Type B pancreatic cell (in vitro differentiated cells): Measurements from ENCODE around the gene RLBP1. TPM values are rescaled to one million over a fixed set of nuclear protein-coding genes. Genes with fewer than 3 reads are reported as not detected.

ENCODE experiments used
- DNase-seq: peaks from one replicate; pipeline ENCODE4 v3.0.0; 2021; ENCODE audit warnings: mixed read lengths; ENCODE audit not compliant: unreplicated experiment; ENCODE audit errors: extremely low spot score
- H3K27ac Mint-ChIP-seq: 2 replicates; pipeline ENCODE4 v1.8.0; 2021; ENCODE audit warnings: mild to moderate bottlenecking, mixed read lengths
- H3K27me3 Mint-ChIP-seq: 2 replicates; pipeline ENCODE4 v1.8.0; 2021; ENCODE audit warnings: mixed read lengths
- H3K36me3 Mint-ChIP-seq: 2 replicates; pipeline ENCODE4 v1.8.0; 2021; ENCODE audit warnings: mixed read lengths
- H3K4me1 Mint-ChIP-seq: one replicate; pipeline ENCODE4 v1.8.0; 2021; ENCODE audit warnings: mixed read lengths; ENCODE audit not compliant: unreplicated experiment
- H3K4me3 Mint-ChIP-seq: 2 replicates; pipeline ENCODE4 v1.8.0; 2021; ENCODE audit warnings: mild to moderate bottlenecking, mixed read lengths
- H3K9me3 Mint-ChIP-seq: 2 replicates; pipeline ENCODE4 v1.8.0; 2021; ENCODE audit warnings: mixed read lengths
- total RNA-seq: library from RNA; stranded (reverse); gene quantifications from 2 replicates; pipeline ENCODE4 v1.2.1, GENCODE V29; 2021; ENCODE audit warnings: low replicate concordance
- TF ChIP-seq, protein P1 (sequence below): fragments of 200-600 bp; sonication (generic); conservative IDR thresholded peaks from 2 replicates; pipeline ENCODE4 v1.5.0; 2021; ENCODE audit warnings: antibody characterized with exemption, mild to moderate bottlenecking

RLBP1 gene
- total RNA-seq, 1 donor from 2014 or later = not detected

DNA sequence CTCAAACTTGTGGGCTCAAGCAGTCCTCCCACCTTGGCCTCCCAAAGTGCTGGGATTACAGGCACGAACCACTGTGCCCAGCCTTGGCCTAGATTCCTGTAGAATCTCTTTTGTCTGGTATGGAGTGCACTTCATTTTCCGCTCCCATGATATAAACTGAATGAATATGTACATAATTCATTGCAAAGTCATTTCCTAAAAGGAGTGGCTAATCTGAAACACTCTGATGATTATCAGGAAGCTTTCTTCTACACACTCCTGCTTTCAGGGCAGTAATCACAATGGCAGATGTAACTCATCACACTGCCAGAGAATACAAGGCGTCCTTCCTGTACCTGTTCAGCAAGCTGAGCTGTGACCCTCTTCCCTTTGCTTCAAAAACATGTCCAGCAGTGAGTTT, 28.6 kb downstream of the RLBP1 start:
- Mint-ChIP-seq H3K27ac (no peak overlapping the region), H3K4me1 (peaks cover 6% of the 10 kb centered on the region), H3K36me3 (peaks cover 19% of the 10 kb centered on the region), H3K27me3 (no peaks in the 10 kb centered on the region), H3K4me3 (no peak overlapping the region), H3K9me3 (no peaks in the 10 kb centered on the region)
- TF ChIP-seq, protein P1, sequence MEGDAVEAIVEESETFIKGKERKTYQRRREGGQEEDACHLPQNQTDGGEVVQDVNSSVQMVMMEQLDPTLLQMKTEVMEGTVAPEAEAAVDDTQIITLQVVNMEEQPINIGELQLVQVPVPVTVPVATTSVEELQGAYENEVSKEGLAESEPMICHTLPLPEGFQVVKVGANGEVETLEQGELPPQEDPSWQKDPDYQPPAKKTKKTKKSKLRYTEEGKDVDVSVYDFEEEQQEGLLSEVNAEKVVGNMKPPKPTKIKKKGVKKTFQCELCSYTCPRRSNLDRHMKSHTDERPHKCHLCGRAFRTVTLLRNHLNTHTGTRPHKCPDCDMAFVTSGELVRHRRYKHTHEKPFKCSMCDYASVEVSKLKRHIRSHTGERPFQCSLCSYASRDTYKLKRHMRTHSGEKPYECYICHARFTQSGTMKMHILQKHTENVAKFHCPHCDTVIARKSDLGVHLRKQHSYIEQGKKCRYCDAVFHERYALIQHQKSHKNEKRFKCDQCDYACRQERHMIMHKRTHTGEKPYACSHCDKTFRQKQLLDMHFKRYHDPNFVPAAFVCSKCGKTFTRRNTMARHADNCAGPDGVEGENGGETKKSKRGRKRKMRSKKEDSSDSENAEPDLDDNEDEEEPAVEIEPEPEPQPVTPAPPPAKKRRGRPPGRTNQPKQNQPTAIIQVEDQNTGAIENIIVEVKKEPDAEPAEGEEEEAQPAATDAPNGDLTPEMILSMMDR = no peak
- no peak for DNase-seq

DNA sequence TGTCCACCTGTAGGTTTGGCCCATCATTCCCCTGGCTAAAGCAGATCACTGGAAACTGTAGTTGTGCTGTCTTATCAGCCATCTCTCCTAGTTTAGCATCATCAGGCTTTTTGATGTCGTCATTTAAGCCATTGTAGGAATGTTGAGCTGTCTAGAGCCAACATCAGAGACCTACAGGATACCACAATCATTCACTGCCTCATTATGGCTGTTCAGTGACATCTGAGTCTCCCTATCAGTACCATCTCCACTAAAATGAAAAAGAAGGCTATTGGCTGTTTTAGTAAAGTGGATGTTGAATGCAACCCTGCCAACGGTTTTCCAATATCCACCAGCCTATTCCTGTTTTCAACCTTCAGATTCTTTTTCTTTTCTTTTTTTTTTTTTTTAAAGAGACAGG, 29.2 kb downstream of the RLBP1 start:
- no peak overlapping the region for H3K4me3 Mint-ChIP-seq
- no peak overlapping the region for H3K27ac Mint-ChIP-seq
- no peak for DNase-seq
- H3K27me3 Mint-ChIP-seq = no peaks in the 10 kb centered on the region
- peaks cover 17% of the 10 kb centered on the region for H3K36me3 Mint-ChIP-seq
- peaks cover 2% of the 10 kb centered on the region for H3K4me1 Mint-ChIP-seq
- H3K9me3 Mint-ChIP-seq = no peaks in the 10 kb centered on the region
- TF ChIP-seq, protein P1 = no peak

DNA sequence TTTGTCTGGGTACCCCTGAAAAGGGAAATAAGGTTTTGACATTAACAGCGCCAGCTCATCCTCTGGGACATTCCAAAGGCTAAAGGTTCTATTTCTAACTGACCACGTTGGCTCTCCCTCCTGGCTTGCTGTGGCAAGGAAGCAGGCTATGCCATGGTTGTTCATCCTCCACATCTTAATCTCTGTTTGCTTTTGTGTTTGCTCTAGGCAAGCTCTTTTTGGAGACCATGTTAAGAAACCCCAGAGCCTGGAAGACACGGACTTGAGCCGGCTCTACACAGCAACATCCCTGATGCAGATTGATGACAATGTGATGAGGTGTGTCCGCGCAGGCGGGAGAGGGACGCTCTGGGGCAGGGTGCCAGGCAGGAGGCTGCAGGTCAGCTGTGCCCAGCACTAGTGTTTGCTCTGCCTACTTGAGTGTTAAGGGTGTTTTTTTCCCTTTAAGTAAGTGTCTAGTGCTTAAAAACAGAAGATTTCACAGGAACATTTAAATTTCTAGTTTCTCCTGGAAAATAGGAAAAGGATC, 33.3 kb downstream of the RLBP1 start:
- TF ChIP-seq, protein P1 = no peak
- Mint-ChIP-seq H3K4me1 (no peaks in the 10 kb centered on the region), H3K4me3 (no peak overlapping the region), H3K27me3 (no peaks in the 10 kb centered on the region), H3K36me3 (peaks cover 8% of the 10 kb centered on the region), H3K27ac (no peak overlapping the region), H3K9me3 (no peaks in the 10 kb centered on the region)
- DNase-seq = no peak

DNA sequence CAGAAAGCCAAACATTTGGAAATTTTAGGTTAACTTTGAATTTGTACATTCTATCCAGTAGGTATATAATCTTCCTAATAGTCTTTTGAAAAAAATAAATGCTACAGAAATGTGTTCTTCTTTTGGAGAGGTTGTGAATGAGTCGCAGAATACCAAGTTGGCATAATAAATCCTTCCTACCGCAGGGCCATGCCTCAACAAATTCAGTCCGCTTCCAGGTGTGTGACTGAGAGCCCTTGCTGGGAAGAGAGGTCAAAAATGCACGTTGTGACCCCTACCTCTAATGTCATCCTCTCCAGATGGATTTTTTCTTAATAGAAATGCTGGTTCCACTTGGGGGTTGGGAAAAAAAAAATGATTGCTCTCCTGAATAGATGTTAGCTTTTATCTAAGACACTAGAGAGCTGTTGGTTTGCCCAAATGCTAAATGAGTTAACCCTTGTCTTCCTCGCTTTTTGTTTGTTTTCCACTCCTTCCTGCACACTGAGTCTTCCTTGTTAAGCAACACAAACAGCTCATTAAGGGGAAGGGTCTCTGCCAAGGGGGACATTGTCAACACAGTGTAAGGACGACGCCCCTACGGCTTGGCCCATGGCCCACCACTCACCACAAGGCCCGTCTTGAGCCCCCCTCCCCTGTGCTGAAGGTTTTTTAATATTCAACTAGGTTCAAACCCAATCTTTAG, 33.9 kb downstream of the RLBP1 start:
- Mint-ChIP-seq H3K9me3 (no peaks in the 10 kb centered on the region), H3K27ac (no peak overlapping the region), H3K36me3 (peaks cover 4% of the 10 kb centered on the region), H3K4me1 (no peaks in the 10 kb centered on the region), H3K4me3 (no peak overlapping the region), H3K27me3 (no peaks in the 10 kb centered on the region)
- no peak for DNase-seq
- TF ChIP-seq, protein P1 = no peak

DNA sequence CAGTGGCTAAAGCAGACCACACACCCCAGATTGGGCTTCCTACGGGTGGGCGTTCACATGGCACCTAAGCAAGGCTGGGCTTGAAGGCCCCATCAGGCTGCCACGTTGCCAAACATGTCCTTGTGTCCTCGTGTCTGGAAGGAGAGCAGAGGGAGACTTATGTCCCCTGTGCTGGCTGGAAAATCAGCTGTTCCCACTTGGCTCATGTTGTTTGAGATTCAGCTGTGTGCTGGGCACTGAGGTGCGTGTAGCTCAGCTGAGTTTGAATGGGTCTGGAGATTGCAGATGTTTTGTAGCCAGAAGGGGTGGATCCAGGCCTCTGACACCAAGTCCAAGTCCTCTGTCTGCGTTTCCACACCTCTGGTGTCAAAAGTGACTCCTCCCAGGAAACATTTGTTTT, 34.6 kb downstream of the RLBP1 start:
- Mint-ChIP-seq H3K4me3 (no peak overlapping the region), H3K27ac (no peak overlapping the region), H3K27me3 (no peaks in the 10 kb centered on the region), H3K36me3 (peaks cover 4% of the 10 kb centered on the region), H3K9me3 (no peaks in the 10 kb centered on the region), H3K4me1 (no peaks in the 10 kb centered on the region)
- TF ChIP-seq, protein P1 = no peak
- DNase-seq = no peak
